GM23338 (cell line): ENCODE measurements around the gene CDCA4. TPM values are rescaled to one million over a fixed set of nuclear protein-coding genes. Genes with fewer than 3 reads are reported as not detected.

ENCODE experiments used
- ATAC-seq: fragments of 200-7000 bp; cut with Tn5 transposase; 3 replicates; pipeline ENCODE4 v1.9.1; 2020
- DNase-seq: peaks from one replicate; pipeline ENCODE4 v3.0.0-alpha.2; 2015; ENCODE audit warnings: low spot score
- H2AFZ ChIP-seq: fragments of 200-600 bp; sonication (generic); 2 replicates; pipeline ENCODE4 v1.8.0; 2016; ENCODE audit warnings: antibody characterized with exemption, mild to moderate bottlenecking, moderate library complexity
- H3F3A ChIP-seq: fragments of 200-600 bp; sonication (generic); replicated peaks from 2 replicates; pipeline ENCODE4 v1.8.0; 2017; ENCODE audit warnings: antibody characterized with exemption, mixed run types, low read depth
- H3K27ac ChIP-seq: fragments of 200-600 bp; sonication (generic); 2 replicates; pipeline ENCODE4 v1.6.1; 2016; ENCODE audit warnings: low read depth
- H3K27me3 ChIP-seq: fragments of 200-600 bp; sonication (generic); 2 replicates; pipeline ENCODE4 v1.8.0; 2016; ENCODE audit warnings: mild to moderate bottlenecking, mixed run types, moderate library complexity; ENCODE audit not compliant: insufficient read depth
- H3K36me3 ChIP-seq: fragments of 200-600 bp; sonication (generic); 2 replicates; pipeline ENCODE4 v1.8.0; 2016; ENCODE audit warnings: mild to moderate bottlenecking; ENCODE audit not compliant: insufficient read depth
- H3K4me1 ChIP-seq: fragments of 200-600 bp; sonication (generic); 2 replicates; pipeline ENCODE4 v1.8.0; 2016; ENCODE audit warnings: mild to moderate bottlenecking, moderate library complexity; ENCODE audit not compliant: insufficient read depth
- H3K4me2 ChIP-seq: fragments of 200-600 bp; sonication (generic); 2 replicates; pipeline ENCODE4 v1.7.1; 2017; ENCODE audit warnings: mixed run types
- H3K4me3 ChIP-seq: fragments of 200-600 bp; sonication (generic); 2 replicates; pipeline ENCODE4 v1.6.1; 2016; ENCODE audit warnings: mixed run types
- H3K79me2 ChIP-seq: fragments of 200-600 bp; sonication (generic); replicated peaks from 2 replicates; pipeline ENCODE4 v1.8.0; 2017; ENCODE audit warnings: mild to moderate bottlenecking; ENCODE audit not compliant: insufficient read depth
- H3K9me2 ChIP-seq: fragments of 200-600 bp; sonication (generic); 2 replicates; pipeline ENCODE4 v1.8.0; 2017; ENCODE audit not compliant: insufficient read depth
- H4K20me1 ChIP-seq: fragments of 200-600 bp; sonication (generic); replicated peaks from 2 replicates; pipeline ENCODE4 v1.8.0; 2017; ENCODE audit warnings: mild to moderate bottlenecking; ENCODE audit not compliant: insufficient read depth
- H3K27ac Mint-ChIP-seq: 2 replicates; pipeline ENCODE4 v1.8.0; 2020; ENCODE audit warnings: inconsistent platforms, mild to moderate bottlenecking, moderate library complexity, mixed read lengths
- H3K27me3 Mint-ChIP-seq: 3 replicates; pipeline ENCODE4 v1.8.0; 2022; ENCODE audit warnings: low read depth, mild to moderate bottlenecking, moderate library complexity, mixed read lengths, inconsistent platforms; ENCODE audit not compliant: insufficient read depth, poor library complexity
- H3K36me3 Mint-ChIP-seq: 3 replicates; pipeline ENCODE4 v1.8.0; 2021; ENCODE audit warnings: low read depth, mild to moderate bottlenecking, inconsistent platforms, moderate library complexity, mixed read lengths
- H3K4me1 Mint-ChIP-seq: 3 replicates; pipeline ENCODE4 v1.8.0; 2020; ENCODE audit warnings: mild to moderate bottlenecking, inconsistent platforms, mixed read lengths
- H3K4me3 Mint-ChIP-seq: 3 replicates; pipeline ENCODE4 v1.8.0; 2021; ENCODE audit warnings: moderate library complexity, mild to moderate bottlenecking, inconsistent platforms, mixed read lengths
- H3K9me3 Mint-ChIP-seq: 3 replicates; pipeline ENCODE4 v1.8.0; 2020; ENCODE audit warnings: moderate library complexity, mild to moderate bottlenecking, inconsistent platforms, mixed read lengths
- CREB1 ChIP-seq: fragments of 250-450 bp; sonication (Bioruptor Pico); IDR thresholded peaks from 2 replicates; pipeline ENCODE4 v1.5.0; 2020; ENCODE audit warnings: low read depth, mild to moderate bottlenecking, moderate library complexity
- CTCF ChIP-seq, 2 experiments: fragments of 200-600 bp in 1 of 2; sonication (generic) in 1 of 2; conservative IDR thresholded peaks; 2 replicates each; pipeline versions ENCODE4 v1.5.1 to v1.6.1; 2016 to 2017; ENCODE audit warnings: antibody characterized with exemption in 2 of 2, low read depth in 2 of 2, mild to moderate bottlenecking in 2 of 2, moderate library complexity in 1 of 2
- ETS1 ChIP-seq: IDR thresholded peaks from 2 replicates; pipeline ENCODE4 v1.6.1; 2016; ENCODE audit warnings: antibody characterized with exemption
- EZH2phosphoT487 ChIP-seq: fragments of 200-600 bp; sonication (generic); IDR thresholded peaks from one replicate; pipeline ENCODE4 v1.8.1; 2018; ENCODE audit warnings: antibody characterized with exemption; ENCODE audit not compliant: unreplicated experiment
- JUNB ChIP-seq: IDR thresholded peaks from one replicate; pipeline ENCODE4 v1.6.1; 2016; ENCODE audit warnings: antibody characterized with exemption; ENCODE audit not compliant: unreplicated experiment
- NANOG ChIP-seq: IDR thresholded peaks from 2 replicates; pipeline ENCODE4 v1.6.1; 2016; ENCODE audit warnings: antibody characterized with exemption, borderline replicate concordance
- POLR2AphosphoS5 ChIP-seq: IDR thresholded peaks from 2 replicates; pipeline ENCODE4 v1.6.1; 2016; ENCODE audit warnings: antibody characterized with exemption, low read depth
- REST ChIP-seq: IDR thresholded peaks from one replicate; pipeline ENCODE4 v1.6.1; 2018; ENCODE audit warnings: antibody characterized with exemption; ENCODE audit not compliant: unreplicated experiment
- STAT1 ChIP-seq: IDR thresholded peaks from one replicate; pipeline ENCODE4 v1.6.1; 2016; ENCODE audit warnings: antibody characterized with exemption; ENCODE audit not compliant: unreplicated experiment
- ZNF114 ChIP-seq: fragments of 250-450 bp; sonication (Bioruptor Pico); IDR thresholded peaks from 2 replicates; pipeline ENCODE4 v1.5.0; 2020; ENCODE audit warnings: mild to moderate bottlenecking, moderate library complexity
- ZNF331 ChIP-seq: fragments of 250-450 bp; sonication (Bioruptor Pico); IDR thresholded peaks from 2 replicates; pipeline ENCODE4 v1.5.0; 2020; ENCODE audit warnings: low read depth, mild to moderate bottlenecking, moderate library complexity
- polyA plus RNA-seq: library from polyadenylated mRNA; unstranded; fragments of >200 nt; fragmentation: Nextera tagmentation; extraction: Ambion mirVana; gene quantifications from 2 replicates; pipeline ENCODE4 v1.2.1, GENCODE V29; 2016
- total RNA-seq: library from RNA; depleted of rRNA; stranded (reverse); fragments of >200 nt; shearing (Covaris generic); gene quantifications from 2 replicates; pipeline ENCODE4 v1.2.3, GENCODE V29; 2014

The CDCA4 gene
- total and polyA plus RNA-seq, 2 experiments from 2014 or later: 32.6 to 70.7 TPM

GRCh38 chr14:105030194-105030593, 9.3 kb upstream of the CDCA4 start:
- Histone ChIP-seq H3K27ac (no peak overlapping the region), H3K4me1 (peaks cover 11% of the 10 kb centered on the region), H3F3A (peaks cover 9% of the 10 kb centered on the region; the same call in 1 of the 2 replicates), H3K36me3 (no peaks in the 10 kb centered on the region), H3K4me3 (no peak overlapping the region), H3K27me3 (peaks cover 46% of the 10 kb centered on the region), H3K4me2 (no peak overlapping the region), H3K9me2 (no peaks in the 10 kb centered on the region), H2AFZ (no peak overlapping the region), H4K20me1 (no peaks in the 10 kb centered on the region), H3K79me2 (no peaks in the 10 kb centered on the region)
- TF ChIP-seq ETS1 (no peak), POLR2AphosphoS5 (no peak), CTCF (conservative IDR thresholded peaks at IDR 0.05; ENCODE audit: low read depth in 2 of 2) (no peak)
- Mint-ChIP-seq H3K4me3 (no peak overlapping the region), H3K9me3 (no peaks in the 10 kb centered on the region), H3K27ac (no peak overlapping the region), H3K36me3 (no peaks in the 10 kb centered on the region), H3K27me3 (peaks cover 30% of the 10 kb centered on the region), H3K4me1 (peaks cover 10% of the 10 kb centered on the region)
- ATAC-seq: no peak
- no peak for DNase-seq

- Mint-ChIP-seq H3K27me3 (peaks cover 29% of the 10 kb centered on the region), H3K27ac (no peak overlapping the region), H3K9me3 (no peaks in the 10 kb centered on the region), H3K4me1 (peaks cover 10% of the 10 kb centered on the region), H3K4me3 (no peak overlapping the region), H3K36me3 (no peaks in the 10 kb centered on the region)
- ATAC-seq: no peak
- peaks cover 38% of the 10 kb centered on the region for H3K27me3 ChIP-seq
- peaks cover 9% of the 10 kb centered on the region; the same call in 1 of the 2 replicates for H3F3A ChIP-seq
- H3K4me2 ChIP-seq: no peak overlapping the region
- H3K9me2 ChIP-seq: no peaks in the 10 kb centered on the region
- no peaks in the 10 kb centered on the region for H4K20me1 ChIP-seq
- no peaks in the 10 kb centered on the region for H3K36me3 ChIP-seq
- H3K27ac ChIP-seq: no peak overlapping the region
- H3K4me3 ChIP-seq: no peak overlapping the region
- no peak for DNase-seq
- no peaks in the 10 kb centered on the region for H3K79me2 ChIP-seq
- peaks cover 9% of the 10 kb centered on the region for H3K4me1 ChIP-seq
- H2AFZ ChIP-seq: no peak overlapping the region
- TF ChIP-seq EZH2phosphoT487 (no peak), CREB1 (CRISPR knock-in tag) (no peak), ZNF331 (CRISPR knock-in tag) (no peak), JUNB (no peak), STAT1 (no peak), ETS1 (no peak), REST (no peak), ZNF114 (no peak), NANOG (no peak), CTCF (conservative IDR thresholded peaks at IDR 0.05; ENCODE audit: low read depth in 2 of 2) (no peak), POLR2AphosphoS5 (no peak)
Measured at GRCh38 chr14:105029402-105029801, 8.5 kb upstream of the CDCA4 start.
